Osteoblast (primary cell): Measurements from ENCODE around the gene CNTD1. TPM values are rescaled to one million over a fixed set of nuclear protein-coding genes. Genes with fewer than 3 reads are reported as not detected.

Experiments used
- DNase-seq: peaks from one replicate; pipeline ENCODE4 v3.0.0; 2011; ENCODE audit warnings: low spot score, mixed read lengths; ENCODE audit not compliant: insufficient read length; ENCODE audit errors: missing footprints
- H2AFZ ChIP-seq: 2 replicates; pipeline ENCODE4 v1.6.0; 2011; ENCODE audit warnings: mild to moderate bottlenecking, low read length
- H3K27ac ChIP-seq: 2 replicates; pipeline ENCODE4 v1.5.1; 2011; ENCODE audit warnings: mild to moderate bottlenecking, low read depth, low read length, moderate library complexity
- H3K27me3 ChIP-seq: 2 replicates; pipeline ENCODE4 v1.6.0; 2012; ENCODE audit warnings: mild to moderate bottlenecking, control low read depth, inconsistent platforms, low read length, moderate library complexity; ENCODE audit not compliant: insufficient read depth
- H3K36me3 ChIP-seq: 2 replicates; pipeline ENCODE4 v1.5.1; 2011; ENCODE audit warnings: mild to moderate bottlenecking, low read length, control low read depth, moderate library complexity; ENCODE audit not compliant: insufficient read depth
- H3K4me1 ChIP-seq: 2 replicates; pipeline ENCODE4 v1.5.1; 2011; ENCODE audit warnings: mild to moderate bottlenecking, low read length, control low read depth, moderate library complexity; ENCODE audit not compliant: insufficient read depth
- H3K4me2 ChIP-seq: 2 replicates; pipeline ENCODE4 v1.6.0; 2011; ENCODE audit warnings: mild to moderate bottlenecking, low read length; ENCODE audit not compliant: insufficient read depth
- H3K4me3 ChIP-seq: fragments of 200-600 bp; sonication (generic); 3 replicates; pipeline ENCODE4 v1.5.1; 2012; ENCODE audit warnings: mild to moderate bottlenecking, low read length, inconsistent platforms; ENCODE audit not compliant: insufficient read depth
- H3K79me2 ChIP-seq: 2 replicates; pipeline ENCODE4 v1.6.0; 2012; ENCODE audit warnings: mild to moderate bottlenecking, low read length, control low read depth, inconsistent platforms; ENCODE audit not compliant: insufficient read depth
- H3K9me3 ChIP-seq: 2 replicates; pipeline ENCODE4 v1.5.1; 2011; ENCODE audit warnings: low read depth, low read length, control low read depth
- H4K20me1 ChIP-seq: 2 replicates; pipeline ENCODE4 v1.6.0; 2012; ENCODE audit warnings: mild to moderate bottlenecking, low read length, control low read depth; ENCODE audit not compliant: insufficient read depth
- total RNA-seq: library from RNA; depleted of rRNA; stranded (reverse); fragments of >200 nt; gene quantifications from 2 replicates; pipeline ENCODE4 v1.2.3, GENCODE V29; 2012
- TF ChIP-seq, protein P1 (sequence below): IDR thresholded peaks from 2 replicates; pipeline ENCODE4 v1.5.1; 2011; ENCODE audit warnings: mild to moderate bottlenecking, low read depth, low read length, moderate library complexity; ENCODE audit errors: extremely low read depth

The CNTD1 gene
- total RNA-seq, 1 donor, result not detected

GRCh38 chr17:42778570-42778969 is 20.1 kb upstream of the CNTD1 start:
- Histone ChIP-seq H3K4me3 (no peak overlapping the region), H3K9me3 (no peaks in the 10 kb centered on the region), H3K36me3 (peaks cover 36% of the 10 kb centered on the region), H3K4me2 (no peak overlapping the region), H4K20me1 (peaks cover 3% of the 10 kb centered on the region), H3K27ac (no peak overlapping the region), H3K4me1 (peaks cover 47% of the 10 kb centered on the region), H3K27me3 (no peaks in the 10 kb centered on the region), H2AFZ (no peak overlapping the region), H3K79me2 (peaks cover 20% of the 10 kb centered on the region)
- TF ChIP-seq, protein P1, sequence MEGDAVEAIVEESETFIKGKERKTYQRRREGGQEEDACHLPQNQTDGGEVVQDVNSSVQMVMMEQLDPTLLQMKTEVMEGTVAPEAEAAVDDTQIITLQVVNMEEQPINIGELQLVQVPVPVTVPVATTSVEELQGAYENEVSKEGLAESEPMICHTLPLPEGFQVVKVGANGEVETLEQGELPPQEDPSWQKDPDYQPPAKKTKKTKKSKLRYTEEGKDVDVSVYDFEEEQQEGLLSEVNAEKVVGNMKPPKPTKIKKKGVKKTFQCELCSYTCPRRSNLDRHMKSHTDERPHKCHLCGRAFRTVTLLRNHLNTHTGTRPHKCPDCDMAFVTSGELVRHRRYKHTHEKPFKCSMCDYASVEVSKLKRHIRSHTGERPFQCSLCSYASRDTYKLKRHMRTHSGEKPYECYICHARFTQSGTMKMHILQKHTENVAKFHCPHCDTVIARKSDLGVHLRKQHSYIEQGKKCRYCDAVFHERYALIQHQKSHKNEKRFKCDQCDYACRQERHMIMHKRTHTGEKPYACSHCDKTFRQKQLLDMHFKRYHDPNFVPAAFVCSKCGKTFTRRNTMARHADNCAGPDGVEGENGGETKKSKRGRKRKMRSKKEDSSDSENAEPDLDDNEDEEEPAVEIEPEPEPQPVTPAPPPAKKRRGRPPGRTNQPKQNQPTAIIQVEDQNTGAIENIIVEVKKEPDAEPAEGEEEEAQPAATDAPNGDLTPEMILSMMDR, result no peak
- no peak for DNase-seq

- peaks cover 3% of the 10 kb centered on the region for H4K20me1 ChIP-seq
- no peak overlapping the region for H3K27ac ChIP-seq
- TF ChIP-seq, protein P1, result no peak
- H3K4me2 ChIP-seq, result peak overlapping the region; percentile 83
- no peaks in the 10 kb centered on the region for H3K27me3 ChIP-seq
- no peak overlapping the region for H3K4me3 ChIP-seq
- no peaks in the 10 kb centered on the region for H3K9me3 ChIP-seq
- H3K79me2 ChIP-seq, result peaks cover 15% of the 10 kb centered on the region
- H3K36me3 ChIP-seq, result peaks cover 36% of the 10 kb centered on the region
- DNase-seq, result peak; percentile 47
- no peak overlapping the region for H2AFZ ChIP-seq
- peaks cover 42% of the 10 kb centered on the region for H3K4me1 ChIP-seq
Measured at GRCh38 chr17:42779304-42779935, 19.2 kb upstream of the CNTD1 start.

DNA sequence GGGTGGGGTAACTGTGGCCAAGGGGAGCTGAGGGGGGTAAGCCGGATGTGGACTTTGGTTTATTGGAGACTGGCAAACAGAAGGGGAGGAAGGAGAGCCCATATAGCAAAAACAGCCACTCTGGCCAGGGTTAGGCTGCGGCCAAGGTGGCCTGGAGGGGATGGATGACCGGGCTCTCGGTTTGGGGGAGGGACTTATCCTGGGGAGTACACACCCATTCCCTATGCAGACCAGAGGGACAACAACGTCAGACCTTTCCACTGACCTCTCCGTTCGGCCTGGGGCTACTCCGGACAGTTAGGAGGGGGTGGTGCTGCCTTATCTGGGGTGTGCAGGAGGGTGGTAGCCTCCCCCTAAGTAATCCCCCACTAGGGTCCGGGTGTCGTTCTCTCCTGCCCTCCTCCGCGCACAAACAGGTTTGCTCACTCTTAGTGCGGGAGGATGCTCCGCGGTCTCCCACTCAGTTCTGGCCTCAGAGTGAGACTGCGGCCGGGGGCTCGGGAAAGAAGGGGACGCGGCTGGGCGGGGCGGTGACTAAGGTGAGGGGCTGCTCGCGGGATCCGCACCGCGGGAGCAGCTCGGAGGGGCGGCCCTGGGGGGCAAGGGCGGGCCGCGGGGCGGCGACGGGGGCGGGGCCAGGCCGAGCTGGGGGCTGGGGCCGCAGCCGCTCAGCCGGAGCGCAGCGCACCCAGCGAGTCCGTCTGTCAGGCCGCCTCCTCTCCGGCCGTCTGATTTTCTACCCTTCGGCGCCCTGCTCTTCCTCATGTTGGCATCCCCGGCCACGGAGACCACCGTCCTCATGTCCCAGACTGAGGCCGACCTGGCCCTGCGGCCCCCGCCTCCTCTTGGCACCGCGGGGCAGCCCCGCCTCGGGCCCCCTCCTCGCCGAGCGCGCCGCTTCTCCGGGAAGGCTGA is 18.5 kb upstream of the CNTD1 start, which contains the start of gene WNK4:
Gene WNK4, plus strand, starts transcription at position 675 of the 915 bp plus-strand sequence. Its CDS starts 89 bp downstream, at position 764.
- Histone ChIP-seq H3K9me3 (no peaks in the 10 kb centered on the region), H3K36me3 (peaks cover 29% of the 10 kb centered on the region), H4K20me1 (peaks cover 3% of the 10 kb centered on the region), H2AFZ (peak within 1 kb of the TSS; percentile 54), H3K4me1 (peaks cover 34% of the 10 kb centered on the region), H3K4me3 (peak within 1 kb of the TSS; percentile 74), H3K4me2 (peak within 1 kb of the TSS; percentile 83), H3K79me2 (peaks cover 15% of the 10 kb centered on the region), H3K27ac (peak within 1 kb of the TSS; percentile 8), H3K27me3 (no peaks in the 10 kb centered on the region)
- peak; percentile 94 for DNase-seq
- TF ChIP-seq, protein P1, result no peak
